ENCODE data around the gene HLA-DOA.

Gene HLA-DOA

GRCh38 chr6:33036535-33036934 lies 27.1 kb upstream of the HLA-DOA start:
- Histone ChIP-seq H3K27me3 (no peaks in the 10 kb centered on the region), H3K4me2 (no peak overlapping the region), H3K9ac (no peak overlapping the region), H3K4me1 (peaks cover 0 to 7% (median 0%) of the 10 kb centered on the region in 10 experiments; a peak in 5 of 20 replicates), H4K20me1 (no peaks in the 10 kb centered on the region), H3K27ac (no peak overlapping the region), H3K36me3 (no peaks in the 10 kb centered on the region), H3K9me3 (replicated peaks in 1 of 11) (peaks cover 18 to 26% (median 23%) of the 10 kb centered on the region in 11 experiments), H3K4me3 (no peak overlapping the region)
- no peak for TF ChIP-seq Cebpa-rat (IDR thresholded peaks at IDR 0.05)

GRCh38 chr6:33034554-33034953 lies 25.2 kb upstream of the HLA-DOA start:
- Histone ChIP-seq H3K27me3 (no peaks in the 10 kb centered on the region; a peak in 1 of 22 replicates), H3K4me3 (no peak overlapping the region), H3K27ac (no peak overlapping the region), H4K20me1 (no peaks in the 10 kb centered on the region), H3K4me1 (peaks cover 8 to 26% (median 14%) of the 10 kb centered on the region in 10 experiments), H3K9me3 (replicated peaks in 1 of 11) (peaks cover 18 to 26% (median 23%) of the 10 kb centered on the region in 11 experiments), H3K9ac (no peak overlapping the region), H3K4me2 (no peak overlapping the region), H3K36me3 (no peaks in the 10 kb centered on the region)
- no peak for TF ChIP-seq Cebpa-rat (IDR thresholded peaks at IDR 0.05)

- no peak for TF ChIP-seq Cebpa-rat (IDR thresholded peaks at IDR 0.05)
- Histone ChIP-seq H3K4me1 (peaks cover 27 to 48% (median 33%) of the 10 kb centered on the region in 10 experiments), H3K4me2 (peak overlapping the region; percentile 51 to 87 (median 71)), H3K4me3 (peak overlapping the region in 2 of 10 experiments; percentile 0 to 10; a peak in 1 of 20 replicates), H4K20me1 (no peaks in the 10 kb centered on the region), H3K27me3 (no peaks in the 10 kb centered on the region; a peak in 1 of 22 replicates), H3K9ac (peak overlapping the region in 8 of 11 experiments; percentile 57 to 78 (median 61); a peak in 14 of 22 replicates), H3K9me3 (replicated peaks in 1 of 11) (peaks cover 10 to 15% (median 11%) of the 10 kb centered on the region in 11 experiments), H3K36me3 (no peaks in the 10 kb centered on the region), H3K27ac (peak overlapping the region; percentile 65 to 95 (median 84); a peak in 20 of 22 replicates)
These were observed 20.9 kb upstream of the HLA-DOA start for GRCh38 chr6:33030245-33030644.

- H3K9me3 ChIP-seq (replicated peaks in 1 of 11), result peaks cover 3 to 8% (median 4%) of the 10 kb centered on the region in 11 experiments; a peak in 20 of 22 replicates
- H3K36me3 ChIP-seq, result no peaks in the 10 kb centered on the region
- peak overlapping the region in 9 of 11 experiments; percentile 31 to 78 (median 60); a peak in 17 of 22 replicates for H3K9ac ChIP-seq
- no peaks in the 10 kb centered on the region; a peak in 1 of 22 replicates for H3K27me3 ChIP-seq
- no peak for TF ChIP-seq Cebpa-rat (IDR thresholded peaks at IDR 0.05)
- peaks cover 27 to 48% (median 33%) of the 10 kb centered on the region in 10 experiments for H3K4me1 ChIP-seq
- H4K20me1 ChIP-seq, result no peaks in the 10 kb centered on the region
- H3K4me3 ChIP-seq, result peak overlapping the region in 2 of 10 experiments; percentile 0 to 10; a peak in 1 of 20 replicates
- H3K4me2 ChIP-seq, result peak overlapping the region; percentile 51 to 87 (median 71)
- H3K27ac ChIP-seq, result peak overlapping the region; percentile 65 to 95 (median 84); a peak in 21 of 22 replicates
These were observed 20.2 kb upstream of the HLA-DOA start for GRCh38 chr6:33029328-33030184.

- H3K4me3 ChIP-seq, result no peak overlapping the region
- peak overlapping the region in 7 of 11 experiments; percentile 10 to 70 (median 50); a peak in 13 of 22 replicates for H3K9ac ChIP-seq
- H3K4me1 ChIP-seq, result peaks cover 27 to 48% (median 33%) of the 10 kb centered on the region in 10 experiments
- peaks cover 0 to 5% (median 0%) of the 10 kb centered on the region in 11 experiments; a peak in 2 of 22 replicates for H3K9me3 ChIP-seq (replicated peaks in 1 of 11)
- no peaks in the 10 kb centered on the region for H3K36me3 ChIP-seq
- H3K27me3 ChIP-seq, result no peaks in the 10 kb centered on the region; a peak in 1 of 22 replicates
- no peak for TF ChIP-seq Cebpa-rat (IDR thresholded peaks at IDR 0.05)
- no peaks in the 10 kb centered on the region for H4K20me1 ChIP-seq
- H3K27ac ChIP-seq, result peak overlapping the region; percentile 43 to 95 (median 84); a peak in 21 of 22 replicates
- H3K4me2 ChIP-seq, result peak overlapping the region; percentile 25 to 74 (median 59)
These were observed 18.9 kb upstream of the HLA-DOA start for GRCh38 chr6:33028220-33028849.

- H3K36me3 ChIP-seq, result no peaks in the 10 kb centered on the region
- no peaks in the 10 kb centered on the region for H4K20me1 ChIP-seq
- H3K9me3 ChIP-seq (replicated peaks in 1 of 11), result peaks cover 0 to 5% (median 0%) of the 10 kb centered on the region in 11 experiments; a peak in 1 of 22 replicates
- H3K4me2 ChIP-seq, result no peak overlapping the region
- no peak overlapping the region for H3K9ac ChIP-seq
- peaks cover 32 to 41% (median 36%) of the 10 kb centered on the region in 10 experiments for H3K4me1 ChIP-seq
- H3K27me3 ChIP-seq, result no peaks in the 10 kb centered on the region
- no peak for TF ChIP-seq Cebpa-rat (IDR thresholded peaks at IDR 0.05)
- H3K27ac ChIP-seq, result no peak overlapping the region
- no peak overlapping the region for H3K4me3 ChIP-seq
These were observed 15.1 kb upstream of the HLA-DOA start for GRCh38 chr6:33024521-33024920.

- no peaks in the 10 kb centered on the region for H3K27me3 ChIP-seq
These were observed 14.1 kb upstream of the HLA-DOA start for GRCh38 chr6:33023536-33023935.

GRCh38 chr6:33021917-33022316 lies 12.5 kb upstream of the HLA-DOA start:
- H3K4me1 ChIP-seq, result peaks cover 36 to 48% (median 43%) of the 10 kb centered on the region in 10 experiments
- H3K4me2 ChIP-seq, result no peak overlapping the region
- no peaks in the 10 kb centered on the region for H3K27me3 ChIP-seq
- no peak for TF ChIP-seq Cebpa-rat (IDR thresholded peaks at IDR 0.05)
- H3K4me3 ChIP-seq, result no peak overlapping the region
- H3K27ac ChIP-seq, result no peak overlapping the region
- peaks cover 0 to 3% (median 0%) of the 10 kb centered on the region in 11 experiments; a peak in 1 of 22 replicates for H3K9me3 ChIP-seq (replicated peaks in 1 of 11)
- H3K9ac ChIP-seq, result no peak overlapping the region
- H4K20me1 ChIP-seq, result no peaks in the 10 kb centered on the region
- H3K36me3 ChIP-seq, result no peaks in the 10 kb centered on the region

More at GRCh38 chr6:33023536-33023935, 14.1 kb upstream of the HLA-DOA start:
- Histone ChIP-seq H3K4me2 (no peak overlapping the region), H3K27ac (no peak overlapping the region), H4K20me1 (no peaks in the 10 kb centered on the region), H3K4me1 (peaks cover 33 to 43% (median 37%) of the 10 kb centered on the region in 10 experiments), H3K36me3 (no peaks in the 10 kb centered on the region), H3K4me3 (no peak overlapping the region), H3K9ac (no peak overlapping the region), H3K9me3 (replicated peaks in 1 of 11) (peaks cover 0 to 5% (median 0%) of the 10 kb centered on the region in 11 experiments; a peak in 1 of 22 replicates)
- TF ChIP-seq Cebpa-rat (IDR thresholded peaks at IDR 0.05), result no peak
